GM19328 (cell line): ENCODE measurements around the gene CUBN.
"Not testable (repeated sequence)": the region's sequence is repeated elsewhere in the genome, so short reads cannot be mapped to it uniquely, and the experiment has no call there.

Experiments
- ATAC-seq: cut with Tn5 transposase; IDR thresholded peaks from one replicate; pipeline ENCODE4 v1.9.1; 2021; ENCODE audit warnings: mild to moderate bottlenecking, moderate library complexity; ENCODE audit not compliant: unreplicated experiment

Gene CUBN

GRCh38 chr10:17021656-17022465 lies 107.8 kb downstream of the CUBN start:
- ATAC-seq: no peak

GRCh38 chr10:17019696-17020095 lies 109.9 kb downstream of the CUBN start:
- no peak for ATAC-seq

GRCh38 chr10:17013131-17013983 lies 116.3 kb downstream of the CUBN start:
- not testable (repeated sequence) for ATAC-seq

- not testable (repeated sequence) for ATAC-seq
Measured at GRCh38 chr10:17012731-17013130, 116.9 kb downstream of the CUBN start.

- ATAC-seq: no peak
Measured at GRCh38 chr10:17010363-17011145, 119.1 kb downstream of the CUBN start.

GRCh38 chr10:17009212-17009700 lies 120.4 kb downstream of the CUBN start:
- no peak for ATAC-seq

GRCh38 chr10:17007418-17007770 lies 122.2 kb downstream of the CUBN start:
- no peak for ATAC-seq

- ATAC-seq: no peak
Measured at GRCh38 chr10:17006631-17007417, 122.8 kb downstream of the CUBN start.

- no peak for ATAC-seq
Measured at GRCh38 chr10:17005621-17006566, 123.7 kb downstream of the CUBN start.

GRCh38 chr10:17004801-17005380 lies 124.7 kb downstream of the CUBN start:
- no peak for ATAC-seq

GRCh38 chr10:17003651-17004286 lies 125.8 kb downstream of the CUBN start:
- ATAC-seq: no peak

- no peak for ATAC-seq
Measured at GRCh38 chr10:17003151-17003550, 126.5 kb downstream of the CUBN start.

- no peak for ATAC-seq
Measured at GRCh38 chr10:17001961-17002749, 127.5 kb downstream of the CUBN start.

GRCh38 chr10:17001297-17001744 lies 128.3 kb downstream of the CUBN start:
- ATAC-seq: no peak

GRCh38 chr10:16999665-17000451 lies 129.8 kb downstream of the CUBN start:
- no peak for ATAC-seq

- ATAC-seq: no peak
Measured at GRCh38 chr10:16996530-16996964, 133.1 kb downstream of the CUBN start.
